GM18520 (cell line): ENCODE results near the gene TMEM200B.
"Not testable (repeated sequence)": the region's sequence is repeated elsewhere in the genome, so short reads cannot be mapped to it uniquely, and the experiment has no call there.

Experiments used
- ATAC-seq: cut with Tn5 transposase; IDR thresholded peaks from one replicate; pipeline ENCODE4 v1.9.1; 2021; ENCODE audit not compliant: unreplicated experiment

Gene TMEM200B

GRCh38 chr1:29123887-29124365 is at the start of gene TMEM200B:
Gene TMEM200B (minus strand): TSS chr1:29123903. CDS start chr1:29121828, 2,075 bp downstream.
- ATAC-seq: no peak

- no peak for ATAC-seq
Measured at GRCh38 chr1:29172415-29172939, 48.8 kb upstream of the TMEM200B start.

- ATAC-seq: no peak
Measured at GRCh38 chr1:29171521-29171920, 47.8 kb upstream of the TMEM200B start.

GRCh38 chr1:29171089-29171488 is 47.4 kb upstream of the TMEM200B start:
- no peak for ATAC-seq

GRCh38 chr1:29169976-29170375 is 46.3 kb upstream of the TMEM200B start:
- no peak for ATAC-seq

GRCh38 chr1:29167904-29168303 is 44.2 kb upstream of the TMEM200B start:
- ATAC-seq: no peak

GRCh38 chr1:29166291-29166878 is 42.7 kb upstream of the TMEM200B start:
- ATAC-seq: no peak

- no peak for ATAC-seq
Measured at GRCh38 chr1:29164588-29164987, 40.9 kb upstream of the TMEM200B start.

GRCh38 chr1:29162476-29163138 is 38.9 kb upstream of the TMEM200B start:
- ATAC-seq: no peak

GRCh38 chr1:29162025-29162424 is 38.3 kb upstream of the TMEM200B start:
- ATAC-seq: no peak

GRCh38 chr1:29159773-29160172 is 36.1 kb upstream of the TMEM200B start:
- no peak for ATAC-seq

GRCh38 chr1:29157269-29157601 is 33.5 kb upstream of the TMEM200B start:
- no peak for ATAC-seq

GRCh38 chr1:29156543-29157268 is 33.0 kb upstream of the TMEM200B start:
- no peak for ATAC-seq

- no peak for ATAC-seq
Measured at GRCh38 chr1:29152046-29152805, 28.5 kb upstream of the TMEM200B start.

GRCh38 chr1:29150346-29150745 is 26.6 kb upstream of the TMEM200B start:
- ATAC-seq: not testable (repeated sequence)

- no peak for ATAC-seq
Measured at GRCh38 chr1:29148656-29149491, 25.2 kb upstream of the TMEM200B start.

- ATAC-seq: no peak
Measured at GRCh38 chr1:29145739-29146437, 22.2 kb upstream of the TMEM200B start.

GRCh38 chr1:29144178-29144577 is 20.5 kb upstream of the TMEM200B start:
- no peak for ATAC-seq

GRCh38 chr1:29142714-29143113 is 19.0 kb upstream of the TMEM200B start:
- ATAC-seq: no peak
